C4-2B (cell line): ENCODE data around the gene PLXDC1.
"Not testable (repeated sequence)": the region's sequence is repeated elsewhere in the genome, so short reads cannot be mapped to it uniquely, and the experiment has no call there.

ENCODE experiments used
- H3K27ac ChIP-seq: fragments of 450-650 bp; 2 replicates; pipeline ENCODE4 v1.5.1; 2017
- ZFX ChIP-seq: fragments of 450-650 bp; IDR thresholded peaks from 2 replicates; pipeline ENCODE4 v1.6.1; 2017
- TF ChIP-seq, protein P1 (sequence below): fragments of 450-650 bp; conservative IDR thresholded peaks from 2 replicates; pipeline ENCODE4 v1.5.1; 2017; ENCODE audit warnings: mild to moderate bottlenecking

Gene PLXDC1

DNA sequence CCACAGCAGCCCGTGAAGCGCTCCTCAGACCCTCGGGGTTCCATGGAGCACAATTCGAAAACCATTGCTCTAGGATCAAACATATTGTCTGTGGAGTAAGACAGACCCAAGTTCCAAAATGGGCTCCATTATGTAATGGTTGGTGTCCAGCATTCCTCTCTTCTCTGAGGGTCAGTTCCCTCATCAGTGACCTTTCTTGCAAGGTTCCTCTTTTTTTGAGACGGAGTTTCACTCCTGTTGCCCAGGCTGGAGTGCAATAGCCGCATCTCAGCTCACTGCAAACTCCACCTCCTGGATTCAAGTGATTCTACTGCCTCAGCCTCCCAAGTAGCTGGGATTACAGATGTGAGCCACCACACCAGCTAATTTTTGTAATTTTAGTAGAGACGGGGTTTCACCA lies 28.4 kb downstream of the PLXDC1 start:
- H3K27ac ChIP-seq = peak overlapping the region; percentile 17
- TF ChIP-seq, protein P1, sequence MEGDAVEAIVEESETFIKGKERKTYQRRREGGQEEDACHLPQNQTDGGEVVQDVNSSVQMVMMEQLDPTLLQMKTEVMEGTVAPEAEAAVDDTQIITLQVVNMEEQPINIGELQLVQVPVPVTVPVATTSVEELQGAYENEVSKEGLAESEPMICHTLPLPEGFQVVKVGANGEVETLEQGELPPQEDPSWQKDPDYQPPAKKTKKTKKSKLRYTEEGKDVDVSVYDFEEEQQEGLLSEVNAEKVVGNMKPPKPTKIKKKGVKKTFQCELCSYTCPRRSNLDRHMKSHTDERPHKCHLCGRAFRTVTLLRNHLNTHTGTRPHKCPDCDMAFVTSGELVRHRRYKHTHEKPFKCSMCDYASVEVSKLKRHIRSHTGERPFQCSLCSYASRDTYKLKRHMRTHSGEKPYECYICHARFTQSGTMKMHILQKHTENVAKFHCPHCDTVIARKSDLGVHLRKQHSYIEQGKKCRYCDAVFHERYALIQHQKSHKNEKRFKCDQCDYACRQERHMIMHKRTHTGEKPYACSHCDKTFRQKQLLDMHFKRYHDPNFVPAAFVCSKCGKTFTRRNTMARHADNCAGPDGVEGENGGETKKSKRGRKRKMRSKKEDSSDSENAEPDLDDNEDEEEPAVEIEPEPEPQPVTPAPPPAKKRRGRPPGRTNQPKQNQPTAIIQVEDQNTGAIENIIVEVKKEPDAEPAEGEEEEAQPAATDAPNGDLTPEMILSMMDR = no peak
- TF ChIP-seq ZFX = no peak

DNA sequence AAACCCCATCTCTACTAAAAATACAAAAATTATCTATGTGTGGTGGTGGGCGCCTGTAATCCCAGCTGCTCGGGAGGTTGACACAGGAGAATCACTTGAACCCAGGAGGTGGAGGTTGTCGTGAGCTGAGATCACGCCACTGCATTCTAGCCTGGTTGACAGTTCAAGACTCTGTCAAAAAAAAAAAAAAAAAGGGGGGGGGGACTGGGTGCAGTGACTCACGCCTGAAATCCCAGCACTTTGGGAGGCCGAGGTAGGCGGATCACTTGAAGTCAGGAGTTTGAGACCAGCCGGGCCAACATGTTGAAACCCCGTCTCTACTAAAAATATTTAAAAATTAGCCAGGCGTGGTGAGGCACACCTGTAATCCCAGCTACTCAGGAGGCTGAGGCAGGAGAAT lies 29.5 kb downstream of the PLXDC1 start:
- H3K27ac ChIP-seq = not testable (repeated sequence)

DNA sequence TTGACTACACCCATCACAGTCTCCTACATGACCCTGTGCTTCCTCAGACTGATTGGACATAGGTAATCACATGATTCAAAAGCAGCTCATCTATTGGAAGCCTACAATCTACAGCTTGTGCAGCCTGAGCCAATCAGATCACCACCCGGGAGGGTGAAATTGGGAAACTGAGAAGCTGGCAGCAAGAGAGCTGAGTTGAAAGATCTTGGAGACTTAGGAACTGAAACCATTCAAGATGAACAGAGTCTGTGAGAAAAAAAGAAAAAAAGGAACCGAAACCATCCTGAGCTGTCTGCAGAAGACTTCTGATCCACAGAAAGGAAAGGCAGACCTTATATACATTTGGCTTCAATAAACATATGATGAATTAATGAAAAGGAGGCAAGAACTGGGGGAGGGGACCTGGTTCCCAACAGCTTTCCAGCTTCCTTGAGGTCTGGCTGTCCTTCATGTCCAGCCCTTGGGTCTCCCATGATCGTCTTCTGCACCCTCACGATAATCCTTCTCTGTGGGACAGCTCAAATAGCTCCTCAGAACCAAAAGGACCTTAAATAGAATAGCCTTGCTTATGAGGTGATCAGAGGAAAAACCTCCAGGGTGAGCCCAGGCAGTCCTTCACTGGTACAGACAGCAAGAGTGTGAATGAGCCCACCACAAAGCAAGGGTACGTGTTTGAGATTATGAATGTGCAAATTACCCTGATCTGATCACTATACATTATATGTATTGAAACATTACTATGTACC lies 32.6 kb downstream of the PLXDC1 start:
- TF ChIP-seq, protein P1 = no peak
- TF ChIP-seq ZFX = no peak
- H3K27ac ChIP-seq = no peak overlapping the region

DNA sequence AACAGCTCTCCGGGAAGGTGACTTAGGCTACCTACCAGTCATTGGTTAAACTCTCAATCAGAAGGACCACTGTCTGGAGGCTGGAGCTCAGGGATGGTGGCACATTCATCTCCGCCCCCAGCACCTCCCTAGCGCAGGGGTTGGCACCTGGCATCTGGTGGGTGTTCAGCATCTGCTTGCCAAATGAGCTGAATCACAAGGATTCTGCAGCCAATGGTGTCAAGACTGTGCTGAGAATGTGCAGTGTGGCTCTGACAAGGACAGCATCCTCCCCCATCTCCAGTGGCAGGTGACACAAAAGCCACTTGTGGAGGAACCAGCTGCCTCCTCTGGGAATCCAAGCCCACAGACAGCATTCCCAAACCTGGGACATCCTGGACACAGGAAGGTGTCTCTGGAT lies 35.2 kb downstream of the PLXDC1 start:
- no peak overlapping the region for H3K27ac ChIP-seq
- no peak for TF ChIP-seq ZFX
- TF ChIP-seq, protein P1 = no peak

DNA sequence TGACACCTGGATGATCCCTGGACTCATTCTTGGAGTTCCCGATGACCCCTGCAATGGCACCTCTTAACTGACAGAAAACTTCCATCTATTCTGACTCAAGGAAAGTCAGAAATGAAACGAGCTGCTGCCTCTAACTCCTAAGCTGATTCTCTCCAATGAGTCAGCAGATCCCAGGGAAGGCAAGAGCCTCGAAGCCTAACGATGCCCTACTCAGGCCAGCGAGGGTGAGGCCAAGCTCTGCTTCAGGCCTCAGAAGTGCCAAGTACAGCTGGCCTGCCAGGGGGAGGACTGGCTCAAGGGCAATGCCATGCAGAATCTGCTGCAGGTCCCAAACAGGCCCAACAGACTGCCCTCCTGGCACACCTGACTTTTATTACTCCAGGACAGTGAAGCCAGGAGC lies 36.3 kb downstream of the PLXDC1 start:
- TF ChIP-seq, protein P1 = no peak
- no peak for TF ChIP-seq ZFX
- H3K27ac ChIP-seq = no peak overlapping the region

DNA sequence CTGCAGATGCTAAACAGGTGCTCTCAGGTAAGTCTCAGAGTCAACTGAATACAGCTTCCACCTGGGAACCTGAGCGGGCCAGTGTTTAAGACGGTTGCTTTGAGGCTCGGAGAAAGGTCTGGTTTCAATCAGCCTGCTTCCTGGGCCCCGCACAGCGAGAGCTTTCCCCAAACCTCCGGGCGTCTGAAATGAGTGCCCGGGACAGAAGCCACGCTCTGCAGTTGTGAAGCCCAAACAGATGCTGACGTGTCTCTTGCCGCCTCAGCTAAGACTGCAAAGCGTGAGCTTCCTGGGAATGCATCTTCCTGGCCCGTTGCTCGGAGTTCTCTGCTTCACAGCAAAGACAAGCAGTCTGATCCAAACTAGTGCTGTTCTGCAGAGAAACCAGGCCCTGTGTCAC lies 36.7 kb downstream of the PLXDC1 start:
- TF ChIP-seq, protein P1 = no peak
- TF ChIP-seq ZFX = no peak
- no peak overlapping the region for H3K27ac ChIP-seq

DNA sequence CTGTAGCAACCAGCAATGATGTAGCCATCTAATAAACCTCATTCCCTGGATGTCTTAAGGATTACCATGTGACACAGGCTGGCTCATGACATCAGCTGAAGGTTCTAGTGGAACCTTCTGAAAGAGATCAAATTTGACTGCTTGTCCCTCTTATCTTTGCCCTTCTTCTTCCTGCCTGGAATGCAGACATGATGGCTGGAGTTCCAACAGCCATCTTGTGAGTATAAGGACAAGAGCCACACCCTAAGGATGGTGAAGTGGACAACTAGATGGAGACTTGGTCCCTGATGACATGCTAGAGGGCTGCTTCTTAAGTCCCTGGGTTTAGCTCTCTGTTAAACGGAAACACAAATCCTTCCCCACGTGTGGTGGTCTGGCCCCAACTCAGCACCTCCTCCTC lies 37.6 kb downstream of the PLXDC1 start:
- TF ChIP-seq, protein P1 = no peak
- TF ChIP-seq ZFX = no peak
- H3K27ac ChIP-seq = no peak overlapping the region
